ENCODE measurements around the gene MFAP4.

DNA sequence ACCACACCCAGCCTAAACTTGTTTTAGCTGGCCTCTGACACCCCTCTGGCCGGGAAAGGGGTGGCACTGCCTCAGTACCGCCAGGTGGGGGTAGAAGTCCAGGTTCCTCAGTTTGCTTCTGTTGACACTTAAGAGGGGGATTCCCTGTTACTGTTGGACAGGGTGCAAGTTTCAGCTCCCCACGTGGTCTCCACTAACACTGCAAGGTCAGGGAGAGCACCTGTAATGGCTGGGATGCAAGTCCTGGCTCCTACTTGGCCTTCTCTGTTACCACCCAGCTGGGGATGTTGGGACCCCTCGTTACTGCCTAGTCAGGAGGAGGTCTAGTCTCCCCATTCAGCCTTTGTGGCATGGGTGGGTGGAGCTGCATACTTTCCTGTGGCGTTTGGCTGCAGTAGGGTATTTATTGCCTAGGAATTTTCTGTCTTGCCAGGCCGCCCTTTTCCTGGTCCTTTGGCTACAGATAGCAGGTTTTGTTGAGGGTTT lies 10.6 kb upstream of the MFAP4 start:
- TF ChIP-seq CTCF (IDR thresholded peaks at IDR 0.05; ENCODE audit: insufficient read depth, low read depth, low read length) = no peak
- TF ChIP-seq EZH2 (IDR thresholded peaks at IDR 0.05; ENCODE audit: insufficient read depth, low read length) = no peak

Data from astrocyte (in vitro differentiated cells and primary cell).